ENCODE data around the gene STAT5A. TPM values are rescaled to one million over a fixed set of nuclear protein-coding genes. Genes with fewer than 3 reads are reported as not detected.
"Not testable (repeated sequence)": the region's sequence is repeated elsewhere in the genome, so short reads cannot be mapped to it uniquely, and the experiment has no call there.

STAT5A gene
- total RNA-seq, 6 experiments from 2014 or later: 4.8 to 11.5 (median 7.7) TPM

DNA sequence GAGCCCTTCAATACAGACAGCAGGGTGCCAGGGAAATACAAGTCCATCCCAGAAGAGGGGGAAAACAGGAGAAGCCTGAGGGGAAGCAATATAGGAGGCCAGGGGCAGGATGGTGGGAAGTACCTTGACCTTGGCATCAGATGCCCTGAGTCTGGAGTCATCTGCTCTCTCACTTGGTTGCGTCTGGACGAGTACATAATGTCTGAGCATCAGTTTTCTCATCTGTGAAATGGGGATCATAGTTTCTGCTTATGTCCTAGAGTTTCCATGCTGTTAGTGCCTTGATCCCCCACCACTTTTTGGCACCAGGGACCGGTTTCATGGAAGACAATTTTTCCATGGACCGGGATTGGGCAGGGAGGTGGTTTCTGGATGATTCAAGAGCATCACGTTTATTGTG lies 2.3 kb downstream of the STAT5A start:
- TF ChIP-seq, protein P1, sequence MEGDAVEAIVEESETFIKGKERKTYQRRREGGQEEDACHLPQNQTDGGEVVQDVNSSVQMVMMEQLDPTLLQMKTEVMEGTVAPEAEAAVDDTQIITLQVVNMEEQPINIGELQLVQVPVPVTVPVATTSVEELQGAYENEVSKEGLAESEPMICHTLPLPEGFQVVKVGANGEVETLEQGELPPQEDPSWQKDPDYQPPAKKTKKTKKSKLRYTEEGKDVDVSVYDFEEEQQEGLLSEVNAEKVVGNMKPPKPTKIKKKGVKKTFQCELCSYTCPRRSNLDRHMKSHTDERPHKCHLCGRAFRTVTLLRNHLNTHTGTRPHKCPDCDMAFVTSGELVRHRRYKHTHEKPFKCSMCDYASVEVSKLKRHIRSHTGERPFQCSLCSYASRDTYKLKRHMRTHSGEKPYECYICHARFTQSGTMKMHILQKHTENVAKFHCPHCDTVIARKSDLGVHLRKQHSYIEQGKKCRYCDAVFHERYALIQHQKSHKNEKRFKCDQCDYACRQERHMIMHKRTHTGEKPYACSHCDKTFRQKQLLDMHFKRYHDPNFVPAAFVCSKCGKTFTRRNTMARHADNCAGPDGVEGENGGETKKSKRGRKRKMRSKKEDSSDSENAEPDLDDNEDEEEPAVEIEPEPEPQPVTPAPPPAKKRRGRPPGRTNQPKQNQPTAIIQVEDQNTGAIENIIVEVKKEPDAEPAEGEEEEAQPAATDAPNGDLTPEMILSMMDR (IDR thresholded peaks at IDR 0.05): no peak
- TF ChIP-seq POLR2A (IDR thresholded peaks at IDR 0.05): no peak

GRCh38 chr17:42291129-42291528 lies 2.8 kb downstream of the STAT5A start:
- Histone ChIP-seq H3K4me3 (no peak overlapping the region), H3K27me3 (no peaks in the 10 kb centered on the region), H3K27ac (no peak overlapping the region), H3K4me1 (peaks cover 0 to 6% (median 2%) of the 10 kb centered on the region in 4 donors), H3K36me3 (peaks cover 0 to 7% (median 0%) of the 10 kb centered on the region in 4 donors), H3K9me3 (no peaks in the 10 kb centered on the region)
- intact Hi-C loops (cut with DNase I): no loop called here
- no peak for TF ChIP-seq POLR2A (IDR thresholded peaks at IDR 0.05)
- TF ChIP-seq, protein P1 (IDR thresholded peaks at IDR 0.05): no peak
- ATAC-seq: no peak
- 97% methylated on average over 6 of the region's 11 CpGs for WGBS (ENCODE audit: insufficient coverage, low coverage, low lambda C conversion rate, missing lambda C conversion rate)
- DNase-seq: no peak

More for the DNA sequence above, 2.3 kb downstream of the STAT5A start:
- no peaks in the 10 kb centered on the region for H3K9me3 ChIP-seq
- DNase-seq: no peak
- 94% methylated on average over 2 of the region's 5 CpGs for WGBS (ENCODE audit: insufficient coverage, low coverage, low lambda C conversion rate, missing lambda C conversion rate)
- intact Hi-C loops (cut with DNase I): no loop called here
- H3K27me3 ChIP-seq: no peaks in the 10 kb centered on the region
- no peak overlapping the region for H3K4me3 ChIP-seq
- no peak overlapping the region for H3K27ac ChIP-seq
- H3K4me1 ChIP-seq: peaks cover 0 to 6% (median 2%) of the 10 kb centered on the region in 4 donors
- H3K36me3 ChIP-seq: peaks cover 0 to 2% (median 0%) of the 10 kb centered on the region in 4 donors
- ATAC-seq: no peak

DNA sequence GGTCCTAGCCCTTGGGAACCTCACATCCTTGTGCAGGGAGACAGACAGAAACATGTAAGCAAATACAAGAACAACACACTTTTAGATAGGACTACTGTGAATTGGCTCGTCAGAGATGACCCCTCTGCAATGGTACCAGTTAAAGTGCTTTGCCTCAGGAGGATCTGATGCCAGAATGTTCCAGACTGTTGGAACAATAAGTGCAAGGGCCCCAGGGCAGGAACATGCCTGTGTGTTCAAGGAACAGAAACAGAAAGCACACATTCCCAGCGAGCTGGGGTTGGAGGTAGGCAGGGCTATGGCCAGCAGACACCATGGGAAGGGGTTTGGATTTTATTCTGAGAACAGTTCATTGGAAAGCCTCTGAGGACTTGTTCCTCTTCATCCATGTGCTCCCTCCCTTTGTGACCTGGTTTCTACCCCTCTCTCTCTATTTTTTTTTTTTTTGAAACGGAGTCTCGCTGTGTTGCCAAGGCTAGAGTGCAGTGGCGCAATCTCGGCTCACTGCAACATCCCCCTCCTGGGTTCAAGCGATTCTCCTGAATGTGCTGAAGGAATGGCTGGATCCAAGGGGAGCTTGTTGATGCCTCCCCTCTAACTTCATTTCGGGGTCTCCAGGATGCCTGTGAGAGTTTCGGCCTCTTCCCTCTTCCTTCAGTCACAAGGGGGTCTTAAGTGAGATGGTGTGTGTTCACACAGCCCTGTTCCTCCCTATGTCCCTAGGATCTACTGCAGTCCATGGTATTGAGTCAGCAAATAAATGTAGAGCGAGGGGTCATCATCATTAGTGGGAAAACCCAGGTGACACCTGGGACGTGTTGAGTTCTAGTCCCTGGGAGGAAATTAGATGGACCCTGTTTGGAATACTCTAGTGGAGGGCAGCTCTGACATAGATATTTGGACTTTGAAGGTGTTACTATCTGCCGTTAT lies 6.4 kb downstream of the STAT5A start:
- Histone ChIP-seq H3K9me3 (no peaks in the 10 kb centered on the region), H3K4me1 (no peaks in the 10 kb centered on the region), H3K27me3 (no peaks in the 10 kb centered on the region), H3K27ac (no peak overlapping the region), H3K4me3 (no peak overlapping the region), H3K36me3 (peaks cover 0 to 8% (median 0%) of the 10 kb centered on the region in 4 donors)
- intact Hi-C loops (cut with DNase I): no loop called here
- DNase-seq (peak in 1 of 3 donors; percentile 24), ATAC-seq (peak; percentile 39 to 73 (median 62))
- TF ChIP-seq, protein P1 (IDR thresholded peaks at IDR 0.05): no peak
- no peak for TF ChIP-seq POLR2A (IDR thresholded peaks at IDR 0.05)
- 39% methylated on average over 7 of the region's 12 CpGs for WGBS (ENCODE audit: insufficient coverage, low coverage, low lambda C conversion rate, missing lambda C conversion rate)

GRCh38 chr17:42296012-42296411 lies 7.7 kb downstream of the STAT5A start:
- H3K36me3 ChIP-seq: peaks cover 0 to 8% (median 0%) of the 10 kb centered on the region in 4 donors
- no peak for DNase-seq
- ATAC-seq: no peak

GRCh38 chr17:42297775-42298174 lies 9.5 kb downstream of the STAT5A start:
- H3K27ac ChIP-seq; H3K4me3 ChIP-seq; H3K27me3 ChIP-seq; intact Hi-C loops (cut with DNase I); DNase-seq; H3K9me3 ChIP-seq; H3K4me1 ChIP-seq; ATAC-seq: not testable (repeated sequence)
- 100% methylated on average over 1 of the region's 10 CpGs for WGBS (ENCODE audit: insufficient coverage, low coverage, low lambda C conversion rate, missing lambda C conversion rate)
- H3K36me3 ChIP-seq: peaks cover 0 to 14% (median 6%) of the 10 kb centered on the region in 4 donors

More at GRCh38 chr17:42296012-42296411, 7.7 kb downstream of the STAT5A start:
- intact Hi-C loops (cut with DNase I): no loop called here
- Histone ChIP-seq H3K4me3 (no peak overlapping the region), H3K9me3 (no peaks in the 10 kb centered on the region), H3K27me3 (no peaks in the 10 kb centered on the region), H3K4me1 (no peaks in the 10 kb centered on the region), H3K27ac (no peak overlapping the region)
- 90% methylated on average over 3 of the region's 3 CpGs for WGBS (ENCODE audit: insufficient coverage, low coverage, low lambda C conversion rate, missing lambda C conversion rate)
- no peak for TF ChIP-seq POLR2A (IDR thresholded peaks at IDR 0.05)
- TF ChIP-seq, protein P1 (IDR thresholded peaks at IDR 0.05): no peak

DNA sequence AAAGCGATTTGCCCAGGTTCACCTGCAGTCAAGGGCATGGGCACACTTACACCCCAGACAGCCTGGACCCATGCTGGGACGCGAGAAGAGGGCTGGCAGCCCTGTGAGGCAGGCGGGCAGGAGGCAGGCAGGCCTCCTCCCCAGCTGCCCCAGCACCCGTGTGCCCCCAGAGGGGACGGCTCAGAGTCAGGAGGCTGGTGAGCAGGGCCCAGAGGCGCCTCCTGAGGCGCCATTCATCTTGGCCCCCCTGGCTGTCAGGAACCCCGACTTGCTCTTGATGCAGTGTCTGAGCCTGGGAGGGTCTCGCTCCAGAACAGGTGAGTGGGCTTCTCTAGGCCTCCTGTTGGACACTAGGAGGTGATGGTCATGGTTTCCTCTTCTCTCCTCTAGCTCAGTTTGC lies 11.1 kb downstream of the STAT5A start:
- H3K4me3 ChIP-seq; H3K9me3 ChIP-seq; ATAC-seq; DNase-seq; intact Hi-C loops (cut with DNase I); H3K27ac ChIP-seq; H3K4me1 ChIP-seq; H3K27me3 ChIP-seq: not testable (repeated sequence)
- no CpG with 5 or more reads among the region's 10 CpGs for WGBS (ENCODE audit: insufficient coverage, low coverage, low lambda C conversion rate, missing lambda C conversion rate)
- peaks cover 0 to 14% (median 6%) of the 10 kb centered on the region in 4 donors for H3K36me3 ChIP-seq

GRCh38 chr17:42299913-42300312 lies 11.6 kb downstream of the STAT5A start:
- no CpG with 5 or more reads among the region's 17 CpGs for WGBS (ENCODE audit: insufficient coverage, low coverage, low lambda C conversion rate, missing lambda C conversion rate)
- intact Hi-C loops (cut with DNase I): not testable (repeated sequence)
- H3K36me3 ChIP-seq: peaks cover 0 to 14% (median 6%) of the 10 kb centered on the region in 4 donors

More at GRCh38 chr17:42299913-42300312, 11.6 kb downstream of the STAT5A start:
- H3K27me3 ChIP-seq, H3K4me3 ChIP-seq, H3K4me1 ChIP-seq, DNase-seq, ATAC-seq, H3K9me3 ChIP-seq, H3K27ac ChIP-seq: not testable (repeated sequence)
